ENCODE data around the gene MTA2.
"Not testable (repeated sequence)": the region's sequence is repeated elsewhere in the genome, so short reads cannot be mapped to it uniquely, and the experiment has no call there.

MTA2 gene

GRCh38 chr11:62599069-62599696 is 2.5 kb downstream of the MTA2 start:
- H3K4me3 ChIP-seq (ENCODE audit: low read depth, low read length), result peak overlapping the region; percentile 96
- DNase-seq (ENCODE audit: low read depth), result peak; percentile 98

DNA sequence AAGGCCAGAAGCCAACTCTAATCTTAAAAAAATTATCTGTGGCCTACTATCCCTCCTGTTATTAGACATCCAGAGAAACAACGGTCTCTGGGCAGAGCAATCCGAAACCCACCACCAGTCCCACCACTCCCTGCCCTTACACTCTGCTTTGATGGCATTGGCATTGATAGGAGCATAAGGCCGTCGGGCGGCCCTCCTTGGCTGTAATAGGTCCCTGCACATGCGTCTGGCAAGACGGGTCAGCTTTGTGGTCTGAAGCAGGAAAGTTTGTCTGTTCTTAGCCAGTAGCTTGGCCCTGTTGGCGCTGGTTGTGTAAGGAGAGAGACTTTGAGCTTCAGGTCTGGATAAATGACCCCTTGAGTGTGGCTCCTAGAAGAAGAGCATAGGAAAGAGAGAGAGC is 6.5 kb downstream of the MTA2 start:
- no peak overlapping the region for H3K4me3 ChIP-seq (ENCODE audit: low read depth, low read length)
- DNase-seq (ENCODE audit: low read depth), result no peak

DNA sequence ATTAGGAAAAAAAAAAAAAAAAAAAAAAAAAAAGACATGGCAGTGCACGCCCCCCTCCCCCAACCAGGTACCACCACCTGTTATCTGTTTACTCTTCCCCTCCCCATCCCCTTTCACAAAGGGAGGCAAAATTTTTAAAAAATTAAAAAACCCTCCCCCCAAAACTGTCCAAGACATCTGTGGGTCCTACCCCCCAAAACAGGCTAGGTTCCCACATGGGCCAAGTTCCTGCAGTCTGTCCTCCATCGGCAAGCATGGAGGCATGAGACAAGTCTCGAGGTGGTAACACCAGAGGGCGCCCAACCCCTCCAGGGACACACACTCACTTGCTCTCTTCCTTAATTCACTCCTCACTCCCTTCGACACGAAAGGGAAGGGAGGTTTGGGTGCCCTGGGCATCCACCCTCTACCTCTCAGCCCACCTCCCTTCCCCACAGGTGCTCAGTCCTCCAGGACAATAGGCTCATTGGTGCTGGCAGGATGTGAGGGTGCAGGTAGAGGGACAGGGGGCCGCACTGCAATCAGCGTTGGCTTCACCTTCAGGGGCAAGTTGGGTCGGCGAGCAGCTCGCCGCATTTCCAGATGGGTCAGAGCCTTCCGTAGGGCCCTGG is 8.1 kb downstream of the MTA2 start:
- H3K4me3 ChIP-seq (ENCODE audit: low read depth, low read length), result no peak overlapping the region
- no peak for DNase-seq (ENCODE audit: low read depth)

GRCh38 chr11:62592989-62593421 is 8.7 kb downstream of the MTA2 start:
- H3K4me3 ChIP-seq (ENCODE audit: low read depth, low read length), result no peak overlapping the region
- no peak for DNase-seq (ENCODE audit: low read depth)

- H3K4me3 ChIP-seq (ENCODE audit: low read depth, low read length), result peak overlapping the region; percentile 95
Observed at GRCh38 chr11:62592146-62592815, 9.4 kb downstream of the MTA2 start.

DNA sequence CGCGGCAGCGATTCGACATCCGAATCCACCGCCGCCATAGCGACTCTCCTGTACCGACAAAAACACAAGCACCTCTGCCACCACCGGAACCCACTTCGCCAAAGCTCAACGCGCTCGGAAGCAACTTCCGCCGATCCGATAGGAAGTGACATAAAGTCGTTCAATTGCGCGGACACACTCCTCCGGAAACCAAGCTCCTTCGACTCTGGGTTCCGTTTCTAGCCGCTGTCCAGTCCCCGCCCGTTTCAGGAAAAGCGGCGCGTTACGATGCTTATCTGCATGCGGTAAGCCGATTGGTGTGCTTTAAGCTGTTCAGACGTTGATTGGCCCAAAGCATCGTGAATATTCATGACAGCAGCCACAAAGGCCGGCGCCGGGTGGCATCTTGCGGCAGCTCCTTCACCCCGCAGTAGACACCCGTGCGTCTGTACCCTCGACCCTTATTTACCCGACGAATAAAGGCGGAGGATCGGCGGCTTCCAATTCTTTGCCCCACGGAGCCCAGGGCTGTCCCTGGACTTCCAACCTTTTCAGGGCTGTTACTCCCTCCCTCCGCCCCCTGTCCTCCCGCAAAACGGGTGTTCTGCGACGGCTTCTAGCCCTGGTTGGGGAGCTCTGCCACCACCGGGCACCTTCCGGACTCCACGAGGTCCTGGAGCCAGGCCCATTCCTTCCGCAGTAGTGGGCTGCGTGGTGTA is 10.1 kb downstream of the MTA2 start, which contains the start of gene TUT1:
TSS of gene TUT1 (minus strand) at position 76 of the 698 bp plus-strand sequence. CDS start at position 38, 38 bp downstream.
- DNase-seq (ENCODE audit: low read depth), result peak; percentile 99
- H3K4me3 ChIP-seq (ENCODE audit: low read depth, low read length), result peak within 1 kb of the TSS; percentile 95

More at GRCh38 chr11:62592146-62592815, 9.4 kb downstream of the MTA2 start:
- DNase-seq (ENCODE audit: low read depth), result no peak

- DNase-seq (ENCODE audit: low read depth), result no peak
Observed at GRCh38 chr11:62588966-62589637, 12.6 kb downstream of the MTA2 start.

GRCh38 chr11:62585356-62585755 is 16.3 kb downstream of the MTA2 start:
- not testable (repeated sequence) for H3K4me3 ChIP-seq (ENCODE audit: low read depth, low read length); DNase-seq (ENCODE audit: low read depth)

More at GRCh38 chr11:62588966-62589637, 12.6 kb downstream of the MTA2 start:
- H3K4me3 ChIP-seq (ENCODE audit: low read depth, low read length), result no peak overlapping the region

DNA sequence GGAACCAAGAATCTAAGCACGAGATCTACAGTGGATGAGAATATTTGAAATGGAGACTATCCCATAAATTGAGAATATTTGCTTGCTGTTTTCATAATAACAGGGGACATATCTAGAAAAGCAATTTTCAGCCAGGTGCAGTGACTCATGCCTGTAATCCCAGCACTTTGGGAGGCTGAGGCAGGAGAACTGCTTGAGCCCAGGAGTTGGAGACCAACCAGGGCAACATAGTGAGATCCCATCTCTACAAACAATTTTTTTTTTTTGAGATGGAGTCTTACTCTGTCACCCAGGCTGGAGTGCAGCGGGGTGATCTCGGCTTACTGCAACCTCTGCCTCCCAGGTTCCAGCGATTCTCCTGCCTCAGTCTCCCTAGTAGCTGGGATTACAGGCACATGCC is 19.9 kb downstream of the MTA2 start:
- not testable (repeated sequence) for DNase-seq (ENCODE audit: low read depth); H3K4me3 ChIP-seq (ENCODE audit: low read depth, low read length)

- DNase-seq (ENCODE audit: low read depth), result no peak
- no peak overlapping the region for H3K4me3 ChIP-seq (ENCODE audit: low read depth, low read length)
Observed at GRCh38 chr11:62580959-62581715, 20.5 kb downstream of the MTA2 start.

DNA sequence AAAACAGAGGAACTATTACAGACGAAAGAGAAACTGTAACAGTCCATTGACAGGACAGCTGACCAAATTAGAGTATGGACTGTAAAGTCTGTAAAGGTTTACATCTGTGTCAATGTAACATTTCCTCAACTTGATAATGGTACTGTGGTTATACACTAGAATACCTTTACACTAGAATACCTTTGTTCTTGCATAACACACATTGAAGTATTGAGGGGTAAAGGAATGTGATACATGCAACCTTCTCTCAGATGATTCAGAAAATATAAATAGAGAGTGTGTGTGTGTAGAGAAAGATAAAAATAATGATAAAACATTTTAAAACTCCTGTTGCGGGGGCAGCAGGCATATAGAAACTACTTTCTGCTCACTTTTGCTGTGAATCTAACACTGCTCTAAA is 22.4 kb downstream of the MTA2 start:
- no peak overlapping the region for H3K4me3 ChIP-seq (ENCODE audit: low read depth, low read length)

DNA sequence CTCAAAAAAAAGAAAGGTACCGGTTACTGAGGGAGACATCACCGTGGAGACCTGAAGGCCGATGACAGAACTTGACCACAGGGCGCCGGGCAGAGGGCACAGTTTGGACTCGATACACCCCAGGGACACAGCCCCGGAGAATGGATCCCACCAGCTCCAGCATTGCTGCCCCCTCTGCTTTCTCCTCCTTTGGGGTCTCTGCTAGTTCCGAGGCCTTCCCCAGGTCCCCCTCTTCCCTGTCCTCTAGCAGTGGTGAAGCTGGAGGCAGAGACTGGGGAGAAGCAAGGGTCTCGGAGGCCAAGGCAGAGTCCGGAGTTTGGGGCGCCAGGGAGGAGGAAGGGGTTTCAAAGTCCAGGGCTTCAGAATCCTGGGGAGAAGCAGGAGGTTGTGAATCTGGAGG is 23.1 kb downstream of the MTA2 start:
- no peak for DNase-seq (ENCODE audit: low read depth)
- H3K4me3 ChIP-seq (ENCODE audit: low read depth, low read length), result no peak overlapping the region

More for the DNA sequence above, 22.4 kb downstream of the MTA2 start:
- DNase-seq (ENCODE audit: low read depth), result no peak

- no peak overlapping the region for H3K4me3 ChIP-seq (ENCODE audit: low read depth, low read length)
- no peak for DNase-seq (ENCODE audit: low read depth)
Observed at GRCh38 chr11:62577046-62577714, 24.5 kb downstream of the MTA2 start.

DNA sequence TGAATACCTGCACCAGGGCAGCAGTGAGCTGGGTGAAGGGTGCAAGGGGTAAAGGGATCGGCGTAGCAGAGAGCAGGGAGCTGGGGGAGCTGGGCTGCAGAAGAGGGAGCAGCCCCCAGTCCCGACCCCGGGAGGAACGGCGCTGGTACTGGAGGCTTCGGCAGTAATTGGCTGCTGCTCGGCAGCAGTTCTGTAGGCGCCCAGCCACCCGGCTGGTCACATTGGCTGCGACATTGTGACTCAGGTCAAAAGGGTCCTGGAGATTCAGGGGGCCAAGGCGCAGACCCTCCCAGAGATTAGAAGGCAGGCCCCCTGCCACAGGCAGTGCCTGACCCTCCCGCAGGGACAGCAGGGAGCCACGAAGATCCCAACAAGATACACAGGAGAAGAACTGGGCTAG is 25.8 kb downstream of the MTA2 start:
- no peak overlapping the region for H3K4me3 ChIP-seq (ENCODE audit: low read depth, low read length)
- no peak for DNase-seq (ENCODE audit: low read depth)

GRCh38 chr11:62575156-62575555 is 26.5 kb downstream of the MTA2 start:
- peak overlapping the region; percentile 62 for H3K4me3 ChIP-seq (ENCODE audit: low read depth, low read length)
- DNase-seq (ENCODE audit: low read depth), result no peak

DNA sequence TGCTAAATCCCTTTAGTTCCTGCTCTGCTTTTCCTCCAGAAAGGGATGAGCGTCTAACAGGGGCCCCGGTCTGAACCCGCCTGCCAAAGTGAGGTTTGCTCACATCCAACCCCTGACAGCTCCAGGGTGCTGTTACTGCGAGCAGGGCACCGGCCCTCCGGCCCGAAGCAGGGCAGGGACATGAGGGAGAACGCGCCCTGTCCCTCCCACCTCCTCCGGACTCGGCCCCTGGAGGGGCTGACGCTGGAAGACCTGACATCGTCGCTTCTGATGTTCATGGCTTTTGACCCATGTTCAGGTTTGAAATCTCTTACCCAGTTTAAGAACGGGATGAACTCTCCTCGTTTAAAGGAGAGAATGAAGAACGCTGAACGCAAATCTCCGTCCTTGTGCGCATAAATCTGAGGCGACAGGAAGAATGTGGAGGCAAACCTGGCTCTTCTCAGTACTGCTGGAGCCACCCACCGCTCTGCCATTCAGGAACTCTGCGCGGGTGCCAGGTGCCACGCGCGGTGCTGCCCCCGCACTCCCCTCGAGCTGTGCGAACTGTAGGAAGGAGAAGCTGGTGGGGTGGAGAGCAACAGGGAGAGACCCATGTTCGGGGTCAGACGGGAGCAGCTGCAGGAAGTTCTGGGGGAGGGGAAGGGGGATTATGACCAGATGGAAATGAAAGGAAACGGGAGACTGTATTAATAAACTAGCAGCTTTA is 27.1 kb downstream of the MTA2 start:
- H3K4me3 ChIP-seq (ENCODE audit: low read depth, low read length), result peak overlapping the region; percentile 62
- DNase-seq (ENCODE audit: low read depth), result no peak

- H3K4me3 ChIP-seq (ENCODE audit: low read depth, low read length), result peak within 1 kb of the TSS; percentile 98
Observed at GRCh38 chr11:62573592-62574362, 27.9 kb downstream of the MTA2 start, which contains the start of gene EEF1G. TSS of gene EEF1G (minus strand) at chr11:62573891. CDS start at chr11:62573842, 49 bp downstream.

More at GRCh38 chr11:62573592-62574362, 27.9 kb downstream of the MTA2 start, which contains the start of gene EEF1G:
- peak; percentile 100 for DNase-seq (ENCODE audit: low read depth)
